Umbilical cord (tissue), 2 donors: ENCODE results near the gene GPS1. TPM values are rescaled to one million over a fixed set of nuclear protein-coding genes. Genes with fewer than 3 reads are reported as not detected.

Source experiments
- DNase-seq: peaks from one replicate; pipeline ENCODE4 v3.0.0-alpha.2; 2015; ENCODE audit warnings: low spot score
- total RNA-seq: library from RNA; depleted of rRNA; stranded (reverse); fragments of >200 nt; gene quantifications from one replicate; pipeline ENCODE4 v1.2.3, GENCODE V29; 2014; ENCODE audit warnings: low replicate concordance; ENCODE audit not compliant: insufficient read depth

GPS1 gene
- total RNA-seq, 1 donor from 2014 or later: 39.7 TPM

DNA sequence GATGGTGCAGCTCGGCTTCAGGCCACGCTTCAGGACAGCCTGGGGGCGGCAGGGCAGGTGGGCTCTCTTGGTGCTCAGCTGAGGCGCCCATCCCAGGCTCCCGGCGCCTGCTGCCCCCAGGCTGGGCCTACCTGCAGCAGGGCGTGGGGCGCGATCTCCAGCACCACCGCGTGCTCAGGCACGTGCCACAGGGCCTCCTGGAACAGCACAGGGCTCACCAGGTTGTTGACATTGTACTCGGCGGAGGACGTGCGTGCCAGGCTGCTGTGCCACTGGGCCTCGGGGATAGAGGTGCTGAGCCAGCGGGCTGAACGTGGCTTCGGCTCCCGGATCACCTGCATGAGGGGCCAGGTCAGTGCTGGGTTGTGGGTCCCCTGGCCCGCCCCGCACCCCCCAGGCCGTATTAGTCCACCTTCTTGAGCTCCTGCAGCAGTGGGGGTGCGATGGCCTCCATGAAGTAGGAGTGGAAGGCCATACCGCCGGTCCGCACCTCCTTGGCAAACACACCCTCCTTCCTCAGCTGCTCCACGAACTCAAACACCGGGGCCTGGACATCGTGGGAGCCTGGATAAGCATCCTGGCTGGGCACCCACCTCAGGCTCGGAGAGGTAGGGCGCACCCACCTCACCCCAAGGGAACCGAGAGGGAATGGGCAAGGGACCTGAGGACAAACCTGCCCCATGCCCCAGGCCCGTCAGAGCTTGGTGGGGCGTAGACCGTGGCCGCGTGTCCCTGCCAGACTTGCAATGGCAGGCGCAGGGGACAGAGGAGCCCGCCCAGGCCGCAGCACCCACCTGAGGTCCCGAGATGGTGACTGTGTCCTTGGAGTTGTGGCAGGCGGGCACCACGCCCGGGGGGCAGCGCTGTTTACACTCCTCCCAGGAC lies 37.4 kb downstream of the GPS1 start:
- no peak for DNase-seq

DNA sequence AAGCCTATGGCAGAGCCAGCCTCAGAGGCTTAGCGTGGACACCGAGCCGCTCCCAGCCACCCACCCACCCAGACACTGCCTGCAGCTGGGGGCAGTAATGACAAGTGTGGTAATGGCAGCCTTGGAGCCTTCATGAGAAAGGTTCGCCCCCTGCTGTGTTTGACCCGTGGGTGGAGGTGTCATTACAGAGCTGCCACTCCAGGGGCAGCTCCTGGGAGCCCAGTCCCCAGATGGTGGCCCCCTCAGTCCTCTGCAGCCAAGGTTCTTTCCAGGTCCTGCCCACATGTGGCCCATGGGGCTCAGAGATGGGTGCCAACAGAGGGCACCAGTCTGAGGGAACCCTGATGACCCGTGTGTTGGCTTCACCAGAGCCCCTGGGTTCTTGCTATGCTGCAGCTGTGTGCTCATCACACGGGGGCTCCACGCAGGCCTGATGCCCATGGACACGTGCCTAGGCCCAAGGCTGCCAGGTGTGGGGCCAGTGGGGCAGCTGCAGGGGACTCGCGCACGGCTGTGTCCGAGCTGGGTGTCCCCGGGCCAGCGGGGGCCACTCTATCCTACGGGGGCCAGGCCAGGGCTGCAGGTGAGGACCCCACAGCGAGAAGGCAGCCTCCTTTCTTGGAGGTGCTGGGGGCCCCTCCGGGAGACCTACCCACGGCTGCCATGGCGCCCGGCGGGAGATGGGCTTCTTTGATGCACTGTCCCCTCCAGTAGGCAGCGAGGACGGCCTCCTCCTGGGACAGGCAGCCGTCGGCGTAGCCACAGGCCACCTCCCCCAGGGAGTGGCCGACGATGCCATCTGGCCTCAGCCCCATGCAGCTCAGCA lies 38.2 kb downstream of the GPS1 start:
- no peak for DNase-seq

DNA sequence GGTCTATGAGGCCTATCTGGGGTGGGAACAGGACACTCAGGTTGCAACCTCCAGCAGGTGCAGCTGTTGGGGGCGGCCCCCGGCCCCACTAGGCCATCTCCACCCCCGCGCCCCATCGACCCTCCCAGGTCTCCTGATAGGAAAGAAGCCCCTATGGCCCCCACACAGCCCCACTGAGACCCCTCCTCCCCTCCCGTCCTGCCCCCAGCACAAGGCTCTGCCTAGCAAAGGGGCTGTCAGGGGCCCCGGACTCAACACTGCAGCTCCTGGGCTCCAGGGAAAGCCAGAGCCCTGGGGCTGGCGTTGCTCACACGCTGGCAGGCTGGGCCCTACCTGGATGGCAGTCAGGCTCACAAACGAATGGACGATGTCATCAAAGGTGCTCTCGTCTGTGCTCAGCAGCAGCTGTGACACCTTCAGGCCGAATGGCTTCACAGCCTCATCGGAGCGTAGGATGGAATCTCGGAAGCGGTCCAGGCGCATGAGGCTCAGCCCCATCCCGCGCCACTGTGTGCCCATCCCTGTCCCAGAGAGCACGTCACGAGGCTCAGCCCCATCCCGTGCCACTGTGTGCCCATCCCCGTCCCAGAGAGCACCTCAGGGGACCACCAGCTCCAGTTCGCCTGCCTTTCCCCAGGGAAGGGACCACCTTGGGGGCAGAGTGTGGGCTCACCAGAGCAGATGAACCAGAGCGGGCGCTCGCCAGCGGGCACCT lies 39.0 kb downstream of the GPS1 start:
- no peak for DNase-seq

DNA sequence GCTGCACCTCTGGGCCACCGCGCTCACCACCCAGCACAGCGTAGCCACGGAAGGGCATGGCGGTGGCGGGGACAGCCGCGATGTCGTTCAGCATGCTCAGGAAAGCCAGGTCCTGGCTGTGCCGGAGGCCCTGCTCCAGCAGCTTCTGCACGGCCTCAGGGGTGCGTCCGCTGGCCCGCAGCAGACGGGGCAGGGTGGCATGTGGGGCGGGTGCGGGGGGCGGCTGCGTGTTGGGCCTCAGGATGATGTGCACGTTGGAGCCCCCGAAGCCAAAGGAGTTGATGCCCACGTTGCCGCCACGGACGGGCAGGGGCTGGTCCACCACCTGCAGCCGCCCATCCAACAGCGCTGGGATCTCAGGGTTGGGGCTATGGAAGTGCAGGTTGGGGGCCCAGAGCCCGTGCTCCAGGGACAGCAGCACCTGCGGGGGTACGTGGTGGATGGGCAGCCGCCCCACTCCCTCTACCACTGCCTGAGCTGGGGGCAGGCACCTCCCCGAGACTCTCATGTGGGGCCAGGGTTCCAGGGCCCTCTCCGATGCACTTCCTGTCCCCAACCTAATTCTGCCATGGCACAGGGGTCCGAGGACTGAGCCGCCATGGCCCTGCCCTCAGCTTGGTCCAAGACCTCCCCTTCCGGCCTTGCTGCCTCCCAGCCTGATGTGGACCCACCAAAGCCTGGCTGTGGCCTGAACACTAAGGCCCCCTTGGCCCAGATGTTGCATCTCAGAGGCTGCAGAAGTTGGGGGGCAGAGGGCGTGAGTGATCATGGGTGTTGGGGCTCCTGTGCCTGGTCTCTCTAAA lies 39.8 kb downstream of the GPS1 start:
- DNase-seq: no peak

DNA sequence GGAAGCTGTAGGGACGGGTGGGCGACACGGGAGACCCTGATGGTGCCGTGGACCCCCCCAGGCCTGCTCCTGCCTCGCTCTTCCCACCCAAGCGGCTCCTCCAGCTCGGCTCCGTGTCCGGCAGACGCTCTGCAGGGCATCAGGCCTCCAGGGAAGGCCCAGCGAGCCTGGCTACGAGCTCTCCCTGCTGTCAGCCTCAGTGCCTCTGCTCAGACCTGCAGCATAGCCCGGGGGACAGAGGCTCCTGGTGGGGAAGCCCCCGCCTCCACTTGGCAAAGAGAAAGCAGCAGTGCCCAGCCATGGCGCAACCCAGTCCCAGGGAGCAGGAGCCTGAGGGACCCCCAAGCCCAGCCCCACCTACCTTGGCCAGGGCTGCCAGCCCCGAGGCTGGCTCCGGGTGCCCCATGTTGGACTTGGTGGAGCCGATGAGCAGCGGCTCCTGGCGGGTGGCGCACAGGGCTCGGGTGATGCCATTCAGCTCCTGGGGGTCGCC lies 40.4 kb downstream of the GPS1 start:
- no peak for DNase-seq

DNA sequence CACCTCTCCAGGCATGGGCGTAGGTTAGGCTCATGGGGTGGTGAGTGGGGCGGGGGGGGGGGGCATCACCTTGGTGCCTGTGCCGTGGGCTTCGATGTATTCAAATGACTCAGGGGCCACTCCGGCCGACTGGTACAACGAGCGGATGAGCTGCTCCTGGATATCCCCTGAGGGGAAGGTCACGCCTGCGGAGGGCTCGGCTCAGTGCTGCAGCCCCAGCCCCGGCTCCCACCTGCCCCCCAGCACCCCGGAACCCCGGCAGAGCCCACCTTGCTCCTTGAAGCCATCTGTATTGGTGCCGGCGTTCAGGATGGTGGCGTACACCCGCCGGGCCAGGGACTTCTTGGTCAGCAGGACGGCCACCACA lies 40.9 kb downstream of the GPS1 start:
- DNase-seq: no peak

DNA sequence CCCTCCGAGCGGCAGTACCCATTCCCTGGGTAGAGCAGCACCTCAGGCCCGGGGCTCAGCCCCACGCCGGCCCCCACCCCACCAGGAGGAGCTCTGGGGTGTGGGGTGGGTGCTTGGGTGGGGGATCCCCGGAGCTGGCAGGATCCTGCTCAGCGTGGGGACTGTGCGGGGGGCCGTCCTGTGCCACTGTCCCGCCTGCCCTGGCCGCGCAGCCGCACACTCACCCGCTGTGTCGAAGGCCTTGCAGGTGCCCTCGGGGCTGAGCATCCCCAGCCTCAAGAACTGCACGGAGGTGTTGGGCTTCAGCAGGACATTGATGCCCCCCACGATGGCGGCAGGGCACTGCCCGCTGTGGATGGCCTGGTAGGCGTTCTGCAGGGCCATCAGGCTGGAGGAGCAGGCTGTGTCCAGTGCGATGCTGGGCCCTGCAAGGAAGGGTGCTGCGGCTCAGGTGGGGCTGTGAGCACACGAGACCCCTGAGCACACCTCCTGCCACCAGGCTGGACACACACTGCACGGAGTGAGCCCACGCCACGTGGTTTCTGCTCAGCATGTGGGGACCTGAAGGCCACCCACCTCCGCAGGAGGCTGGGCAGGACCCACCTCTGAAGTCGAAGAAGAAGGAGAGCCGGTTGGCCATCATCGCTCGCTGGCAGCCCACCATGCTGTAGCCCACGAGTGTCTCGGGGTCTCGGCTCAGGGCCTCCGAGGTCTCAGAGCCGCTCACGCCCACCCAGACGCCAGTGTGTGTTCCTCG lies 41.5 kb downstream of the GPS1 start:
- DNase-seq: no peak

DNA sequence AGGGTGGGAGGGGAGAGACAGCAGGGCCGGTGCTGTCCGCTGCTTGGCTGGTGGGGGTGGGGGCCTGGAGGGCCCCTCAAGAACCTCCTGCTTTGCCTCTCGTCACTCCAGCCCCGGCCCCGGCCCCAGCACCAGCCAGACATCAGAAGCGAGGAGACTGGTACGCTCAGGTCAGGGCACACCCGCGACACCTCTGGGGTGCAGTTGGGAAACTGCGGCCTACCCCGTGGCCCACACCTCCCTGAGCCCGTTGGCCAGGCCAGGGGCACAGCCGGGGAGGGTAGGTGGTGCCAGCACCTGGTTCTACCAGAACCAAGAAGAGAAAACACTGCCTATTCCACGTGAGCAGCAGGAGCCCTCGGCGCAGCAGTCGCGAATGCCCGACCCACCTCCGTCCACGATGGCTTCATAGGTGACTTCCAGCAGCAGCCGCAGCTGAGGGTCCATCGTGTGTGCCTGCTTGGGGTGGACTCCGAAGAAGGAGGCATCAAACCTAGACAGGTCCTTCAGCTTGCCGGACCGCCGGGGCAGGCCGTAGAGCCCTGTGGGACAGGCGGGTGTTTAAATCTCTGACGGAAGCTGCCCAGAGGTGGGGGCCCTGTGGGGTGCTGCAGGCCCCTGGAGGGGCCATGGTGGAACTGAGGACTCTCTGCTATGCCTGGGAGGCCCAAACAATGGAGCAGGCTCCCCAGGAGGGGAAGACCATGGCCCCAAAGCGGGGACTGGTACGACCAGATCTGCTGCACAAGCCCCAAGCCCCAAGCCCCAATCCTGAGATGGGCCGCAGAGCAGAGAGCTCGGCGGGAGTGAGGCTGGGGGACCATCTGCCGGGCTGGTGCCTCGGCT lies 43.5 kb downstream of the GPS1 start:
- DNase-seq: no peak

DNA sequence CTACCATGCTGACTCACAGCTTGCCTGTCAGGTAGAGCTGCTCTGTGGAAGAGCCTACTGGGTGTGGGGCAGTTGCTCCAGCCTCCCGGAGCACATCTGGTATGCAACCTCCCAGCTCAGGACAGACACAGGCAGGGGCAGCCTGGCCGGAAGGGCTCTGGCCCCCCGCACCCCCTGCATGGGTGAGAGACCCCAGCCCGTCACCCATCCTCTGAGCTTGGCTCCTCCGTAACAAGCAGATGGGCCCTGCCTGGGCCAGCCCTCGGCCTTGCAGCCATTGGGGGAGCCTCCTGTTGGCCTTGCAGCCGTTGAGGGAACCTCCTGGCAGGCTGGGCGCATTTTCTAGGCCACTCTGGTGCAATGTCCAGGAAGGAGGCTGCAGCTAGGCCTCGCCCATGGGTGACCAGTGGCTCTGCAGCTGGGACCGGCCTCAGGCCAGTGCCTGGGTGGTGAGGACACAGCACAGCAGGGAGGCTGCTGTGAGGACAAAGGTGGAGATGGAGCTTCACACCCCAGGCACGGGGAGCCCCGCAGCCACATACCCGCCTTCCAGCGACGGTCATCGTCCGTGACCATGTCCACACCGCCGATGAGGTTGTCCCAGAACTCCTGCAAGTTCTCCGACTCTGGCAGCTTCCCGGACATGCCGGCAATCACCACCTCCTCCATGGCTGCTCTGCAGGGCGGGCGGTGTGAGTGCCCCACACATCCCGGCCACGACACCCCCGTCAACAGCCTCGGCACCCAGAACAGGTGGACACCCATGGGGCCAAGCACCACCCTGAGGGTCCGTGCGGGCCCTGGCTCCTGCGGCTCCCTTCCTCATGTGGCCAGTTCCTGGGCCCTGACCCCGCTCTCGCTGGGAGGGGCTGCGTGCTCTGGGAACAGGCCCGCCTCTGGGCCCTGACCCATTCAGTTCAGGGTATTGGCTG lies 44.3 kb downstream of the GPS1 start:
- no peak for DNase-seq

DNA sequence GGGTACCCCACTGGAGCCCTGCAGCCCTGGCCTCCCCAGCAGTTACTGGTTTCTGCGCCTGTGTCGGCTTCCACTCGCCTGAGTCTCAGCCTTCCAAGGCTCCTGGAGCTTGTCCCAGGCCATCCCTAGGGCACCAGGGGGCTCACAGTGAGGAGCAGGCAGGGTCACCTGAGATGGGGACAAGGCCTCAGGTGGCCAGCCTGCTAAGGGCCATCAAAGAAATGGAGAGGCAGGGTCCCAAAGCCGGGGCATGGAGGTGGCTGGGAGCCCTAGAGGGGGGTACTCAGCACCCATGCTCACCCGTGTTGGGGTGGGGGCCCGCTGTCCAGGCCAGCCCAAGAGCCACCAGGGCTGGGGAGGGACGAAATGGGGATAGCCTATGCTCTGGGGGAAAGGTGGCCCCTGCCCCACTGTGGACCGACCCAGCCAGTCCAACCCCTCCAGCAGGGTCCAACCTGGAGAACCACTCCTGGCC lies 45.0 kb downstream of the GPS1 start:
- DNase-seq: no peak

DNA sequence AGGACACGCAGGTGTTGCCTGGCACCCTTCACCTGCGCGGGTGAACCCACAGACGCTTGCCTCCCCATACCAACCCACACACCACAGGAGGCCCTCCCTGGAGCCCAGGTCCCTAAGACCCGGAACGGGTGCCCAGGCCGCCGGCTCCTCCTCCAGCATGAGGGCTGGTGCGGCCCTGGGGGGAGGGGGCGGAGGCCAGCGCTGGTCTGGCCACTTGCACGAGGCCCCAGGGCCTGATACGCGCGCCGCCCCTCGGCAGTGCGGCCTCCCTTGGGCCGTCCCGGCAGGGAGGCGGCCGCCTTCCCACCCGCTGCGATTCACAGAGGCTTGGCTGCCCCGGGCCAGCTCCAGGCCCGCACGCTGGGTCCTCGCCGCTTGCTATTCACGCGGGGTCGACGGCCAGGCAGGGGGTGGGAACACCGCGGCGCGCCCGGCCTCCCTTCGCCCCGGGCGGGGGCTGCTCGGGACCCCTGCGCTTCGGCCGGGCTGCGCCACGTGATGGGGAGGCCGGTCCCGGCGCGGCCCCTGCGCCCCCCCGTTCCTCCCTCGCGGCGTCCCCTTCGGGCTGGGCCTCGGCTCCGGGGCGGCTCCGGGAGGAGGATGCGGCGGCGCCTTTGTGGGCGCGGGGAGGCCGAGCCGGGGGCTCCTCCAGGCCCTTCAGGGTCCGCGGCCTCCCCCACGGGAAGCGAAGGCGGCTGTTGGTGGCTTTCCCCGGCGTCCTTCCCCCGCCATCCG lies 45.7 kb downstream of the GPS1 start:
- DNase-seq: peak; percentile 51

DNA sequence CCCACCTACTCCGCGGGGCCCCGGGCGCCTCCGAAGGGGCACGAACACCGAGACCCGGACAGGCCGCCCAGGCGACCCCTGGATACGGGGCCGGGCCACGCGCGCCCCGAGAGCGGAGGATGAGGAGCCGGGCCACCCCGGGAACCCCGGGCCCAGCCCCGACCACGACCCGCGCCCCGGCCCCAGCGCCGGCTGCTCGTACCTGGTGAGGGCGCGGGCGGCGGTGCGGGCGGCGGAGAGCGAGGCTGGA lies 46.1 kb downstream of the GPS1 start:
- DNase-seq: no peak

DNA sequence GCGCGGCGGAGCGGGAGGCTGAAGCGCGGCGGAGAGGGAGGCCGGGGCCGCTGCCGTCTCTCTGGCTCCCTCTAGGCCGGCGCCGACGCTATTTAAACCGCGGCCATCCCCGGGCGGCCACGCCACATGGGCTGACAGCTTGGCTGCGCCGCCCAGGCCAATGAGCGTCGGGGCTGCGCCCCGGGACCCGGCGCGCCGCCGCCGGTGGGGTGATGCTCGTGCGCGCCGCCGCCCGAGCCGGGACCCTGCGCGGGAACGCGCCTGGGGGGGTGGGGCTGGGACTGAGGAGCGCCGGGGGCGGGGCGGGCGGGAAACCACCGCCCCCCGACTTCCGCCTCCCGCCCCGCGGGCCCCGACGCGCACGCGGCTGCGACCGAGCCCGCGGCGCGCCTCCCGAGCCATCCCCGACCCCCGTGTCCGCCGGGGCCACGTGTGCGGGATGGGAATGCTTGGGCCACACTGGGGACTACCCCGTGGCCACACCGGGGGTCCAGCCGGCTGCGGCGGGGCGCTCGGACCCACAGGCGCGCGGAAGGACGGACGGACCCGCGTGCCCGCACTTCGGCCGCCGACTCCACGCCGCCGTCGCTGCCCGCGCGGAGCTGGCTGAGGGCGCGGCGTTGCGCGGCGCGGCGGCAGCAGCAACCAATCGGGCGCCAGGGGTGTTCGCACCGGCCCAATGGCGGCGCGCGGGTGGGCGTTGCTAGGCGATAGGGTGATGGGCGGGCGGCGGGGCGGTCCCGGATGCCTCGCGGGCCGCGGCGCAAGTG lies 46.7 kb downstream of the GPS1 start, which contains the start of gene FASN:
Gene FASN (minus strand): TSS at position 68 of the 770 bp plus-strand sequence. CDS start 1,791 bp downstream, outside the sequence.
- DNase-seq: peak; percentile 96

DNA sequence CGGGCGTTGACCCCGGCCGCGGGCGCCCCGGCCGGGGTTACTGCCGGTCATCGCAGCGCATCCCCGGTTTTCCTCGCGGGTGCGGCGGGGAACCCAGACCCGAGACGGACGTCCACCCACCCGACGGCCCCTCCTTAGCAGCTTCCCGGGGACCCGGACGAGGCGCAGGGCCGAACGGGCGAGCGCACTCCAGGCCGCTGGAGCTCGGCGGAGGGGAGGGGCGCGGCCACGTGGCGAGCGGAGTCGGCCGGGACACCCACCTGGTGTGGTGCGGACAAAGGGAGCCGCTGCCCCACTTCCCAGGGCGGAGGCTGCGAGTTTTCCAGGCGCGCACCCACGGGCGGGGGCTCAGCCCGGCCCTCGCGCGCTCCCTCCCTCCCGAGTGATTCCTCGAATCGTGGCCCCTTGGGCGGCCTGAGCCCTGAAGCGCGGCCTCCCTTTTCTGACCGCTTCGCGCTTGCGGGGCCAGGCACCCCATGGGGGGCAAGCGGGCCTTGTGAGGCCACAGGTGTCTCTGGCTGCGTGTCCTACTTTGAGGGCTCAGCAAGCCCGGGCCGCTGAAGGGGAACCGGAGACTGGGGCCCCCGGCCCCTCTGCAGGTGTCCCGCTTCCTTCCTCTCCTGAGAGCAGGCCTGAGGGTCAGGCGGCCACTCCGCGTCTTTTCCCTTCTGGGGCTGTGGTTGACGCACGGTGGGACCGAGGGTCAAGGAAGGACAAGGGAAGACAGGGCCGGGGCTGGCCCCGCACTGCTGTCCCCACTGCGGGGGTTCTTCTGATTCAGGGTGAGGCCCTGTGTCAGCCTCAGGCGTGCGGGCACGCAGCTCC lies 47.5 kb downstream of the GPS1 start:
- no peak for DNase-seq

DNA sequence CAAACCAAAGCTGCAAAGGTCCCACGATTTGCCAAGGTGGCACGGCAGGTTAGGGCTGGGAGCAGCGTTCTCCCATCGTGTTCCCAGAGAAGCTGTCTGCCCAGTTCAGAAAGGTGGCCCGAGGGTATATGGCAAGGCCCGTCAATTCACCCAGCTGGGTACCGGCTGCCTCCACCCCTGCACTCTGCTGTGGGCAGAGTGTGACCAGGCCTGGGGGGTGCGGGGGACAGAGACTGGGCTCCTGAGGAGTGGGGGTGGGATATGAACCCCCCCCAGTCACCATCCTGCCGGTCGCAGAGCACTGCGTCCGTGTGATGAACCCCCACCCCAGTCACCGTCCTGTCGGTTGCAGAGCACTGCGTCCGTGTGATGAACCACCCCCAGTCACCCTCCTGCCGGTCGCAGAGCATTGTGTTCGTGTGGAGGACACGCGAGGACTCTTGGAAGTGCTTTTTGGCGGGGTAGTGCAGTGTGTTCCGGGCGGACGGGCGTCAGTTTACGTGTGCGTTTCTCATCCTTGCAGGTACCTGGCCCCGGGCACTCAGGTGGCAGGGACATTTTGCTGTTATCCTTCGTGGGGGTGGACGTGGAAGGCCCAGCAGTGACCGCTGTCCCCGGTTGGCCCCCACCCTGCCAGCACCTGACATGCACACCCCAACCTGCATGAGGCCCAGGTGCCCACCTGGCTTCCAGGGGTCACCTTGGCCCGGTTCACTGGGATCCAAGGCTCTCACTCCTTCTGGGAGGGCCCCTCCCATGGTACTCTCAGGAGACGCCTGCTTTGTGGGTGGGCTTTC lies 49.0 kb downstream of the GPS1 start:
- DNase-seq: no peak
